ENCODE results near the gene SENP1. TPM values are rescaled to one million over a fixed set of nuclear protein-coding genes. Genes with fewer than 3 reads are reported as not detected.

The SENP1 gene
- total and polyA plus RNA-seq, 5 donors from 2014 or later = 10.7 to 25.1 (median 12.9) TPM

GRCh38 chr12:48032597-48032996 is 73.3 kb downstream of the SENP1 start:
- Histone ChIP-seq H3K27me3 (ENCODE audit: control insufficient read depth, insufficient read depth, low read length) (no peaks in the 10 kb centered on the region), H3K27ac (ENCODE audit: insufficient read depth, low read length, poor library complexity, severe bottlenecking) (no peak overlapping the region), H3K4me1 (ENCODE audit: control insufficient read depth, insufficient read depth, low read length, poor library complexity, severe bottlenecking) (no peaks in the 10 kb centered on the region), H3K9me3 (ENCODE audit: control insufficient read depth in 2 of 2, low read length in 2 of 2) (no peaks in the 10 kb centered on the region), H3K36me3 (ENCODE audit: control insufficient read depth, insufficient read depth, low read length) (no peaks in the 10 kb centered on the region), H3K4me3 (ENCODE audit: low read depth, low read length) (no peak overlapping the region)
- ATAC-seq (ENCODE audit: low read depth in 2 of 2) (no peak), DNase-seq (no peak)
- no peak overlapping the region for H3K27ac Mint-ChIP-seq
- H3K4me1 Mint-ChIP-seq = peaks cover 0 to 4% (median 0%) of the 10 kb centered on the region in 4 donors
- peaks cover 14% of the 10 kb centered on the region for H3K27me3 Mint-ChIP-seq
- no peaks in the 10 kb centered on the region for H3K36me3 Mint-ChIP-seq
- no peaks in the 10 kb centered on the region for H3K9me3 Mint-ChIP-seq
- H3K4me3 Mint-ChIP-seq = no peak overlapping the region

GRCh38 chr12:48031135-48031960 is 74.5 kb downstream of the SENP1 start:
- ATAC-seq (ENCODE audit: low read depth in 2 of 2) = no peak
- H3K27me3 Mint-ChIP-seq = peaks cover 16% of the 10 kb centered on the region
- Histone ChIP-seq H3K36me3 (ENCODE audit: control insufficient read depth, insufficient read depth, low read length) (no peaks in the 10 kb centered on the region), H3K27me3 (ENCODE audit: control insufficient read depth, insufficient read depth, low read length) (no peaks in the 10 kb centered on the region), H3K4me3 (ENCODE audit: low read depth, low read length) (no peak overlapping the region), H3K27ac (ENCODE audit: insufficient read depth, low read length, poor library complexity, severe bottlenecking) (no peak overlapping the region), H3K4me1 (ENCODE audit: control insufficient read depth, insufficient read depth, low read length, poor library complexity, severe bottlenecking) (no peaks in the 10 kb centered on the region), H3K9me3 (ENCODE audit: control insufficient read depth in 2 of 2, low read length in 2 of 2) (no peaks in the 10 kb centered on the region)
- H3K4me1 Mint-ChIP-seq = no peaks in the 10 kb centered on the region
- no peaks in the 10 kb centered on the region for H3K9me3 Mint-ChIP-seq
- no peak overlapping the region for H3K27ac Mint-ChIP-seq
- no peak overlapping the region for H3K4me3 Mint-ChIP-seq
- no peaks in the 10 kb centered on the region for H3K36me3 Mint-ChIP-seq
- no peak for DNase-seq

- no peaks in the 10 kb centered on the region for H3K27me3 ChIP-seq (ENCODE audit: control insufficient read depth, insufficient read depth, low read length)
- no peak overlapping the region for H3K27ac Mint-ChIP-seq
Observed at GRCh38 chr12:48030173-48030650, 75.7 kb downstream of the SENP1 start.

GRCh38 chr12:48029491-48030172 is 76.2 kb downstream of the SENP1 start:
- no peak for DNase-seq
- Histone ChIP-seq H3K4me1 (ENCODE audit: control insufficient read depth, insufficient read depth, low read length, poor library complexity, severe bottlenecking) (no peaks in the 10 kb centered on the region), H3K36me3 (ENCODE audit: control insufficient read depth, insufficient read depth, low read length) (no peaks in the 10 kb centered on the region), H3K27ac (ENCODE audit: insufficient read depth, low read length, poor library complexity, severe bottlenecking) (no peak overlapping the region), H3K9me3 (ENCODE audit: control insufficient read depth in 2 of 2, low read length in 2 of 2) (no peaks in the 10 kb centered on the region), H3K27me3 (ENCODE audit: control insufficient read depth, insufficient read depth, low read length) (no peaks in the 10 kb centered on the region), H3K4me3 (ENCODE audit: low read depth, low read length) (no peak overlapping the region)
- Mint-ChIP-seq H3K27me3 (peaks cover 16% of the 10 kb centered on the region), H3K9me3 (no peaks in the 10 kb centered on the region), H3K27ac (no peak overlapping the region), H3K36me3 (no peaks in the 10 kb centered on the region), H3K4me3 (no peak overlapping the region), H3K4me1 (no peaks in the 10 kb centered on the region)
- no peak for ATAC-seq (ENCODE audit: low read depth in 2 of 2)

More at GRCh38 chr12:48030173-48030650, 75.7 kb downstream of the SENP1 start:
- Histone ChIP-seq H3K27ac (ENCODE audit: insufficient read depth, low read length, poor library complexity, severe bottlenecking) (no peak overlapping the region), H3K9me3 (ENCODE audit: control insufficient read depth in 2 of 2, low read length in 2 of 2) (no peaks in the 10 kb centered on the region), H3K4me3 (ENCODE audit: low read depth, low read length) (no peak overlapping the region), H3K36me3 (ENCODE audit: control insufficient read depth, insufficient read depth, low read length) (no peaks in the 10 kb centered on the region), H3K4me1 (ENCODE audit: control insufficient read depth, insufficient read depth, low read length, poor library complexity, severe bottlenecking) (no peaks in the 10 kb centered on the region)
- Mint-ChIP-seq H3K9me3 (no peaks in the 10 kb centered on the region), H3K4me3 (no peak overlapping the region), H3K36me3 (no peaks in the 10 kb centered on the region), H3K27me3 (peaks cover 16% of the 10 kb centered on the region), H3K4me1 (no peaks in the 10 kb centered on the region)
- DNase-seq (no peak), ATAC-seq (ENCODE audit: low read depth in 2 of 2) (no peak)

GRCh38 chr12:48028541-48029431 is 77.1 kb downstream of the SENP1 start:
- H3K36me3 Mint-ChIP-seq = no peaks in the 10 kb centered on the region
- no peaks in the 10 kb centered on the region for H3K4me1 ChIP-seq (ENCODE audit: control insufficient read depth, insufficient read depth, low read length, poor library complexity, severe bottlenecking)
- no peaks in the 10 kb centered on the region for H3K9me3 Mint-ChIP-seq
- no peak for ATAC-seq (ENCODE audit: low read depth in 2 of 2)
- DNase-seq = no peak
- no peak overlapping the region for H3K27ac ChIP-seq (ENCODE audit: insufficient read depth, low read length, poor library complexity, severe bottlenecking)
- no peak overlapping the region for H3K4me3 Mint-ChIP-seq
- H3K27me3 ChIP-seq (ENCODE audit: control insufficient read depth, insufficient read depth, low read length) = no peaks in the 10 kb centered on the region
- no peaks in the 10 kb centered on the region for H3K36me3 ChIP-seq (ENCODE audit: control insufficient read depth, insufficient read depth, low read length)
- H3K9me3 ChIP-seq (ENCODE audit: control insufficient read depth in 2 of 2, low read length in 2 of 2) = no peaks in the 10 kb centered on the region
- H3K4me3 ChIP-seq (ENCODE audit: low read depth, low read length) = no peak overlapping the region
- peaks cover 16% of the 10 kb centered on the region for H3K27me3 Mint-ChIP-seq
- no peaks in the 10 kb centered on the region for H3K4me1 Mint-ChIP-seq
- H3K27ac Mint-ChIP-seq = no peak overlapping the region

GRCh38 chr12:48027183-48028002 is 78.5 kb downstream of the SENP1 start:
- no peak overlapping the region for H3K27ac ChIP-seq (ENCODE audit: insufficient read depth, low read length, poor library complexity, severe bottlenecking)
- H3K36me3 ChIP-seq (ENCODE audit: control insufficient read depth, insufficient read depth, low read length) = no peaks in the 10 kb centered on the region
- Mint-ChIP-seq H3K27ac (no peak overlapping the region), H3K4me1 (no peaks in the 10 kb centered on the region), H3K4me3 (no peak overlapping the region), H3K9me3 (no peaks in the 10 kb centered on the region), H3K36me3 (no peaks in the 10 kb centered on the region), H3K27me3 (peaks cover 15% of the 10 kb centered on the region)
- H3K4me1 ChIP-seq (ENCODE audit: control insufficient read depth, insufficient read depth, low read length, poor library complexity, severe bottlenecking) = no peaks in the 10 kb centered on the region
- ATAC-seq (ENCODE audit: low read depth in 2 of 2) (no peak), DNase-seq (no peak)
- H3K4me3 ChIP-seq (ENCODE audit: low read depth, low read length) = no peak overlapping the region
- no peaks in the 10 kb centered on the region for H3K9me3 ChIP-seq (ENCODE audit: control insufficient read depth in 2 of 2, low read length in 2 of 2)
- peaks cover 1% of the 10 kb centered on the region for H3K27me3 ChIP-seq (ENCODE audit: control insufficient read depth, insufficient read depth, low read length)

All from CD4-positive, CD25-positive, alpha-beta regulatory T cell (primary cell).